ENCODE data around the gene METAP2. TPM values are rescaled to one million over a fixed set of nuclear protein-coding genes. Genes with fewer than 3 reads are reported as not detected.

The METAP2 gene
- total RNA-seq, 1 donor from 2014 or later: 55.8 TPM

GRCh38 chr12:95520816-95521215, 46.9 kb downstream of the METAP2 start:
- H3K27me3 ChIP-seq (ENCODE audit: control insufficient read depth in 3 of 3, insufficient read depth in 3 of 3, low read length in 3 of 3): no peaks in the 10 kb centered on the region
- H3K27ac ChIP-seq (ENCODE audit: low read depth, low read length): no peak overlapping the region
- H3K4me3 ChIP-seq (ENCODE audit: low read length in 3 of 3): no peak overlapping the region
- no peak overlapping the region for H3K9ac ChIP-seq (ENCODE audit: low read depth in 1 of 3, low read length in 3 of 3)
- H3K9me3 ChIP-seq (ENCODE audit: control insufficient read depth in 3 of 3, low read length in 3 of 3): no peaks in the 10 kb centered on the region
- H3K4me1 ChIP-seq (ENCODE audit: control insufficient read depth in 3 of 3, insufficient read depth in 3 of 3, low read length in 3 of 3): no peaks in the 10 kb centered on the region
- no peaks in the 10 kb centered on the region for H3K36me3 ChIP-seq (ENCODE audit: control insufficient read depth in 3 of 3, insufficient read depth in 3 of 3, low read length in 3 of 3)

- Histone ChIP-seq H3K4me3 (ENCODE audit: low read length in 3 of 3) (no peak overlapping the region), H3K9me3 (ENCODE audit: control insufficient read depth in 3 of 3, low read length in 3 of 3) (no peaks in the 10 kb centered on the region), H3K4me1 (ENCODE audit: control insufficient read depth in 3 of 3, insufficient read depth in 3 of 3, low read length in 3 of 3) (no peaks in the 10 kb centered on the region), H3K27me3 (ENCODE audit: control insufficient read depth in 3 of 3, insufficient read depth in 3 of 3, low read length in 3 of 3) (no peaks in the 10 kb centered on the region), H3K9ac (ENCODE audit: low read depth in 1 of 3, low read length in 3 of 3) (no peak overlapping the region), H3K27ac (ENCODE audit: low read depth, low read length) (no peak overlapping the region), H3K36me3 (ENCODE audit: control insufficient read depth in 3 of 3, insufficient read depth in 3 of 3, low read length in 3 of 3) (no peaks in the 10 kb centered on the region)
Observed at GRCh38 chr12:95522692-95523091, 48.7 kb downstream of the METAP2 start.

GRCh38 chr12:95528431-95528830, 54.5 kb downstream of the METAP2 start:
- Histone ChIP-seq H3K9ac (ENCODE audit: low read depth in 1 of 3, low read length in 3 of 3) (no peak overlapping the region), H3K4me1 (ENCODE audit: control insufficient read depth in 3 of 3, insufficient read depth in 3 of 3, low read length in 3 of 3) (no peaks in the 10 kb centered on the region), H3K4me3 (ENCODE audit: low read length in 3 of 3) (no peak overlapping the region), H3K9me3 (ENCODE audit: control insufficient read depth in 3 of 3, low read length in 3 of 3) (no peaks in the 10 kb centered on the region), H3K27ac (ENCODE audit: low read depth, low read length) (no peak overlapping the region), H3K36me3 (ENCODE audit: control insufficient read depth in 3 of 3, insufficient read depth in 3 of 3, low read length in 3 of 3) (no peaks in the 10 kb centered on the region), H3K27me3 (ENCODE audit: control insufficient read depth in 3 of 3, insufficient read depth in 3 of 3, low read length in 3 of 3) (no peaks in the 10 kb centered on the region)

- Histone ChIP-seq H3K27ac (ENCODE audit: low read depth, low read length) (no peak overlapping the region), H3K9me3 (ENCODE audit: control insufficient read depth in 3 of 3, low read length in 3 of 3) (no peaks in the 10 kb centered on the region), H3K4me1 (ENCODE audit: control insufficient read depth in 3 of 3, insufficient read depth in 3 of 3, low read length in 3 of 3) (peaks cover 0 to 3% (median 0%) of the 10 kb centered on the region in 3 donors), H3K4me3 (ENCODE audit: low read length in 3 of 3) (no peak overlapping the region), H3K36me3 (ENCODE audit: control insufficient read depth in 3 of 3, insufficient read depth in 3 of 3, low read length in 3 of 3) (no peaks in the 10 kb centered on the region), H3K9ac (ENCODE audit: low read depth in 1 of 3, low read length in 3 of 3) (no peak overlapping the region), H3K27me3 (ENCODE audit: control insufficient read depth in 3 of 3, insufficient read depth in 3 of 3, low read length in 3 of 3) (no peaks in the 10 kb centered on the region)
Observed at GRCh38 chr12:95529693-95530225, 55.8 kb downstream of the METAP2 start.

GRCh38 chr12:95532851-95533250, 58.9 kb downstream of the METAP2 start:
- Histone ChIP-seq H3K4me3 (ENCODE audit: low read length in 3 of 3) (no peak overlapping the region), H3K9me3 (ENCODE audit: control insufficient read depth in 3 of 3, low read length in 3 of 3) (no peaks in the 10 kb centered on the region), H3K4me1 (ENCODE audit: control insufficient read depth in 3 of 3, insufficient read depth in 3 of 3, low read length in 3 of 3) (peaks cover 0 to 3% (median 0%) of the 10 kb centered on the region in 3 donors), H3K27me3 (ENCODE audit: control insufficient read depth in 3 of 3, insufficient read depth in 3 of 3, low read length in 3 of 3) (no peaks in the 10 kb centered on the region), H3K27ac (ENCODE audit: low read depth, low read length) (no peak overlapping the region), H3K9ac (ENCODE audit: low read depth in 1 of 3, low read length in 3 of 3) (no peak overlapping the region), H3K36me3 (ENCODE audit: control insufficient read depth in 3 of 3, insufficient read depth in 3 of 3, low read length in 3 of 3) (no peaks in the 10 kb centered on the region)

- Histone ChIP-seq H3K9me3 (ENCODE audit: control insufficient read depth in 3 of 3, low read length in 3 of 3) (no peaks in the 10 kb centered on the region), H3K4me1 (ENCODE audit: control insufficient read depth in 3 of 3, insufficient read depth in 3 of 3, low read length in 3 of 3) (peaks cover 0 to 3% (median 0%) of the 10 kb centered on the region in 3 donors), H3K4me3 (ENCODE audit: low read length in 3 of 3) (no peak overlapping the region), H3K9ac (ENCODE audit: low read depth in 1 of 3, low read length in 3 of 3) (no peak overlapping the region), H3K27me3 (ENCODE audit: control insufficient read depth in 3 of 3, insufficient read depth in 3 of 3, low read length in 3 of 3) (no peaks in the 10 kb centered on the region), H3K27ac (ENCODE audit: low read depth, low read length) (no peak overlapping the region), H3K36me3 (ENCODE audit: control insufficient read depth in 3 of 3, insufficient read depth in 3 of 3, low read length in 3 of 3) (no peaks in the 10 kb centered on the region)
Observed at GRCh38 chr12:95533985-95534384, 60.0 kb downstream of the METAP2 start.

- Histone ChIP-seq H3K4me1 (ENCODE audit: control insufficient read depth in 3 of 3, insufficient read depth in 3 of 3, low read length in 3 of 3) (peaks cover 0 to 3% (median 0%) of the 10 kb centered on the region in 3 donors), H3K27me3 (ENCODE audit: control insufficient read depth in 3 of 3, insufficient read depth in 3 of 3, low read length in 3 of 3) (no peaks in the 10 kb centered on the region), H3K36me3 (ENCODE audit: control insufficient read depth in 3 of 3, insufficient read depth in 3 of 3, low read length in 3 of 3) (no peaks in the 10 kb centered on the region), H3K9me3 (ENCODE audit: control insufficient read depth in 3 of 3, low read length in 3 of 3) (no peaks in the 10 kb centered on the region), H3K9ac (ENCODE audit: low read depth in 1 of 3, low read length in 3 of 3) (no peak overlapping the region), H3K4me3 (ENCODE audit: low read length in 3 of 3) (no peak overlapping the region), H3K27ac (ENCODE audit: low read depth, low read length) (no peak overlapping the region)
Observed at GRCh38 chr12:95538006-95538405, 64.1 kb downstream of the METAP2 start.

GRCh38 chr12:95538656-95539055, 64.7 kb downstream of the METAP2 start:
- Histone ChIP-seq H3K27ac (ENCODE audit: low read depth, low read length) (no peak overlapping the region), H3K9me3 (ENCODE audit: control insufficient read depth in 3 of 3, low read length in 3 of 3) (no peaks in the 10 kb centered on the region), H3K9ac (ENCODE audit: low read depth in 1 of 3, low read length in 3 of 3) (no peak overlapping the region), H3K36me3 (ENCODE audit: control insufficient read depth in 3 of 3, insufficient read depth in 3 of 3, low read length in 3 of 3) (no peaks in the 10 kb centered on the region), H3K27me3 (ENCODE audit: control insufficient read depth in 3 of 3, insufficient read depth in 3 of 3, low read length in 3 of 3) (no peaks in the 10 kb centered on the region), H3K4me1 (ENCODE audit: control insufficient read depth in 3 of 3, insufficient read depth in 3 of 3, low read length in 3 of 3) (peaks cover 0 to 3% (median 0%) of the 10 kb centered on the region in 3 donors), H3K4me3 (ENCODE audit: low read length in 3 of 3) (no peak overlapping the region)

- Histone ChIP-seq H3K9ac (ENCODE audit: low read depth in 1 of 3, low read length in 3 of 3) (no peak overlapping the region), H3K36me3 (ENCODE audit: control insufficient read depth in 3 of 3, insufficient read depth in 3 of 3, low read length in 3 of 3) (no peaks in the 10 kb centered on the region), H3K4me1 (ENCODE audit: control insufficient read depth in 3 of 3, insufficient read depth in 3 of 3, low read length in 3 of 3) (no peaks in the 10 kb centered on the region), H3K27ac (ENCODE audit: low read depth, low read length) (no peak overlapping the region), H3K27me3 (ENCODE audit: control insufficient read depth in 3 of 3, insufficient read depth in 3 of 3, low read length in 3 of 3) (no peaks in the 10 kb centered on the region), H3K9me3 (ENCODE audit: control insufficient read depth in 3 of 3, low read length in 3 of 3) (no peaks in the 10 kb centered on the region), H3K4me3 (ENCODE audit: low read length in 3 of 3) (no peak overlapping the region)
Observed at GRCh38 chr12:95541436-95541835, 67.5 kb downstream of the METAP2 start.

GRCh38 chr12:95543305-95543704, 69.4 kb downstream of the METAP2 start:
- no peak overlapping the region for H3K4me3 ChIP-seq (ENCODE audit: low read length in 3 of 3)
- H3K9ac ChIP-seq (ENCODE audit: low read depth in 1 of 3, low read length in 3 of 3): no peak overlapping the region
- H3K36me3 ChIP-seq (ENCODE audit: control insufficient read depth in 3 of 3, insufficient read depth in 3 of 3, low read length in 3 of 3): no peaks in the 10 kb centered on the region
- no peak overlapping the region for H3K27ac ChIP-seq (ENCODE audit: low read depth, low read length)
- peaks cover 0 to 6% (median 4%) of the 10 kb centered on the region in 3 donors for H3K4me1 ChIP-seq (ENCODE audit: control insufficient read depth in 3 of 3, insufficient read depth in 3 of 3, low read length in 3 of 3)
- no peaks in the 10 kb centered on the region for H3K9me3 ChIP-seq (ENCODE audit: control insufficient read depth in 3 of 3, low read length in 3 of 3)
- H3K27me3 ChIP-seq (ENCODE audit: control insufficient read depth in 3 of 3, insufficient read depth in 3 of 3, low read length in 3 of 3): peaks cover 3 to 10% (median 6%) of the 10 kb centered on the region in 3 donors

Data from skeletal muscle tissue (tissue), 4 donors.